Measurements from ENCODE around the gene GLI3. TPM values are rescaled to one million over a fixed set of nuclear protein-coding genes. Genes with fewer than 3 reads are reported as not detected.

GLI3 gene
- total RNA-seq, 1 experiment from 2014 or later: 45.0 TPM

- TF ChIP-seq CTCF (conservative IDR thresholded peaks at IDR 0.05): no peak
- Histone ChIP-seq H4K8ac (replicated peaks; ENCODE audit: insufficient read length, low read depth, low read length) (no peak overlapping the region), H4K5ac (ENCODE audit: insufficient read length, low read depth, low read length) (no peak overlapping the region), H3K4me2 (ENCODE audit: insufficient read depth, insufficient read length, low read length) (no peak overlapping the region), H2AFZ (ENCODE audit: low read length) (no peak overlapping the region), H4K91ac (ENCODE audit: insufficient read length, low read depth, low read length) (no peak overlapping the region), H3K27me3 (ENCODE audit: insufficient read depth, low read length) (no peaks in the 10 kb centered on the region), H3K9me3 (ENCODE audit: control insufficient read depth, low read depth, low read length) (no peaks in the 10 kb centered on the region), H2BK12ac (ENCODE audit: insufficient read length, low read depth, low read length) (no peak overlapping the region), H3K14ac (ENCODE audit: insufficient read depth, low read length) (no peak overlapping the region), H3K23ac (ENCODE audit: insufficient read length, low read depth, low read length) (no peak overlapping the region), H3K4me1 (ENCODE audit: insufficient read depth, low read length) (no peaks in the 10 kb centered on the region), H3K23me2 (ENCODE audit: insufficient read length, low read depth, low read length, poor library complexity, severe bottlenecking) (no peaks in the 10 kb centered on the region), H3K18ac (ENCODE audit: insufficient read length, low read depth, low read length) (no peak overlapping the region), H2BK5ac (ENCODE audit: insufficient read length, low read length) (no peak overlapping the region), H3K4ac (ENCODE audit: low read depth, low read length) (no peak overlapping the region), H2BK15ac (ENCODE audit: low read depth, low read length) (no peak overlapping the region), H3K27ac (ENCODE audit: insufficient read length, low read depth, low read length) (no peak overlapping the region), H3K79me2 (ENCODE audit: insufficient read depth, low read length) (no peaks in the 10 kb centered on the region), H2BK120ac (ENCODE audit: low read depth, low read length, poor library complexity, severe bottlenecking) (no peak overlapping the region), H2BK20ac (ENCODE audit: low read depth, low read length, poor library complexity, severe bottlenecking) (no peak overlapping the region), H4K20me1 (ENCODE audit: control insufficient read depth, insufficient read depth, insufficient read length) (no peaks in the 10 kb centered on the region), H2AK5ac (ENCODE audit: insufficient read length, low read length) (no peak overlapping the region), H3K56ac (ENCODE audit: insufficient read length, low read depth, low read length) (no peak overlapping the region), H3K9ac (ENCODE audit: extremely low read depth, insufficient read length, low read length) (no peak overlapping the region), H3T11ph (ENCODE audit: low read length) (no peak overlapping the region), H3K79me1 (ENCODE audit: insufficient read depth, low read depth, low read length, poor library complexity, severe bottlenecking) (no peaks in the 10 kb centered on the region)
- Mint-ChIP-seq H3K4me1 (no peaks in the 10 kb centered on the region), H3K27me3 (ENCODE audit: low read depth) (no peaks in the 10 kb centered on the region), H3K4me3 (no peak overlapping the region), H3K9me3 (no peaks in the 10 kb centered on the region), H3K36me3 (ENCODE audit: insufficient read depth in 1 of 3, low read depth in 3 of 3) (peaks cover 13 to 38% (median 24%) of the 10 kb centered on the region in 3 experiments; a peak in 6 of 7 replicates), H3K27ac (no peak overlapping the region; a peak in 1 of 7 replicates)
- no peak for DNase-seq
- WGBS (ENCODE audit: extremely low coverage, insufficient read length, low lambda C conversion rate): no CpG with 5 or more reads among the region's 1 CpG
Observed at GRCh38 chr7:41969561-41970105, 267.4 kb downstream of the GLI3 start.
